PFSK-1 (cell line): Measurements from ENCODE around the gene NDUFA11.

Experiments
- FOXP2 ChIP-seq: optimal IDR thresholded peaks from 2 replicates; pipeline ENCODE3; 2011; ENCODE audit warnings: borderline replicate concordance, control low read depth, inconsistent platforms; ENCODE audit not compliant: insufficient read depth; ENCODE audit errors: extremely low read length, extremely low read depth
- POLR2AphosphoS5 ChIP-seq: IDR thresholded peaks from 2 replicates; pipeline ENCODE4 v1.6.1; 2012; ENCODE audit warnings: low read depth, mild to moderate bottlenecking, control low read depth, low read length, moderate library complexity
- SIN3A ChIP-seq: IDR thresholded peaks from 2 replicates; pipeline ENCODE4 v1.6.1; 2012; ENCODE audit warnings: mild to moderate bottlenecking, low read length, moderate library complexity, borderline replicate concordance; ENCODE audit not compliant: insufficient read depth
- TAF1 ChIP-seq: IDR thresholded peaks from 2 replicates; pipeline ENCODE4 v1.6.1; 2012; ENCODE audit warnings: low read length, control low read depth, borderline replicate concordance; ENCODE audit not compliant: insufficient read depth
- TF ChIP-seq, protein P1 (sequence below), 2 experiments: IDR thresholded peaks; 2 replicates each; pipeline versions ENCODE4 v1.6.1 to v1.8.0; 2011 to 2012; ENCODE audit warnings: low read depth in 2 of 2, low read length in 2 of 2, control low read depth in 1 of 2, inconsistent platforms in 1 of 2, mild to moderate bottlenecking in 1 of 2, moderate library complexity in 1 of 2; ENCODE audit not compliant: insufficient read depth in 1 of 2

Gene NDUFA11

DNA sequence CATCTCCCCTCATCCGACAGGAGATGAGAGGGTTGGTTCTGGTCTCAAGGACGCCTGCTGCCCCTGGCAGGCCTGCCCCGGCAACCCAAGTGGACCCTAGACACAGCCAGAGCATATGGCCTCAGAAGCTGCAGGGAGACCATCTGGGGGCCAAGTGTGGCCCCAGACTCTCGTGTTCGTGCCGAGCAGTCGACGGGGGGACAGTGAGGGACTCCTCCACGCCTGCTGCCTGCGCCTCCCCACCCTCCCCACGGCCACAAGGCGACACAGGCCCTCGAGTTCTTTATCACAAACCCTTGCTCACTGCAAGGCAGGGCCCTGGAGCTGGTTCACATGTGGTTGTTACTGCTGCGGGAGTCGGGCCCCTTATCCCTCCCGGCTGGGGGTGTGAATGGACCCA, 19.8 kb upstream of the NDUFA11 start:
- TF ChIP-seq, protein P1, sequence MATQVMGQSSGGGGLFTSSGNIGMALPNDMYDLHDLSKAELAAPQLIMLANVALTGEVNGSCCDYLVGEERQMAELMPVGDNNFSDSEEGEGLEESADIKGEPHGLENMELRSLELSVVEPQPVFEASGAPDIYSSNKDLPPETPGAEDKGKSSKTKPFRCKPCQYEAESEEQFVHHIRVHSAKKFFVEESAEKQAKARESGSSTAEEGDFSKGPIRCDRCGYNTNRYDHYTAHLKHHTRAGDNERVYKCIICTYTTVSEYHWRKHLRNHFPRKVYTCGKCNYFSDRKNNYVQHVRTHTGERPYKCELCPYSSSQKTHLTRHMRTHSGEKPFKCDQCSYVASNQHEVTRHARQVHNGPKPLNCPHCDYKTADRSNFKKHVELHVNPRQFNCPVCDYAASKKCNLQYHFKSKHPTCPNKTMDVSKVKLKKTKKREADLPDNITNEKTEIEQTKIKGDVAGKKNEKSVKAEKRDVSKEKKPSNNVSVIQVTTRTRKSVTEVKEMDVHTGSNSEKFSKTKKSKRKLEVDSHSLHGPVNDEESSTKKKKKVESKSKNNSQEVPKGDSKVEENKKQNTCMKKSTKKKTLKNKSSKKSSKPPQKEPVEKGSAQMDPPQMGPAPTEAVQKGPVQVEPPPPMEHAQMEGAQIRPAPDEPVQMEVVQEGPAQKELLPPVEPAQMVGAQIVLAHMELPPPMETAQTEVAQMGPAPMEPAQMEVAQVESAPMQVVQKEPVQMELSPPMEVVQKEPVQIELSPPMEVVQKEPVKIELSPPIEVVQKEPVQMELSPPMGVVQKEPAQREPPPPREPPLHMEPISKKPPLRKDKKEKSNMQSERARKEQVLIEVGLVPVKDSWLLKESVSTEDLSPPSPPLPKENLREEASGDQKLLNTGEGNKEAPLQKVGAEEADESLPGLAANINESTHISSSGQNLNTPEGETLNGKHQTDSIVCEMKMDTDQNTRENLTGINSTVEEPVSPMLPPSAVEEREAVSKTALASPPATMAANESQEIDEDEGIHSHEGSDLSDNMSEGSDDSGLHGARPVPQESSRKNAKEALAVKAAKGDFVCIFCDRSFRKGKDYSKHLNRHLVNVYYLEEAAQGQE (IDR thresholded peaks at IDR 0.05; ENCODE audit: insufficient read depth in 1 of 2, low read depth in 2 of 2, low read length in 2 of 2) = no peak
- TF ChIP-seq POLR2AphosphoS5 (no peak), FOXP2 (no peak), TAF1 (no peak), SIN3A (no peak)

DNA sequence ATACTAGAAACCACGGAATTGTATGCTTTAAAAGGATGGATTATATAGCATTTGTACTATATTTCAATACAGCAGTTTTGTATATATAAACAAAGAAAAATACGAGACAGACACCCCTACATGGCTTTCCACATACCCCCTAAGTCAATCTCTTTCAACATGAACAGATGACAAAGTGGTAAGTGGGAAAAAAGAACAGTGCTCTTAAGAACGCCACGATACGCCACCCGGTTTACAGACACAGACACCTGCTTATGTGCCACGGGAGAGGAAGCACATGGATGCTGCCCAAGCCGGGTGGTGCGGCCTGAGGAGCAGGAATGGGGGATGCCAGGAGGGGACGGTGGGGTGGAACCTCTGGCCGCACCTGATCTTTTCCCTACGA, 18.6 kb upstream of the NDUFA11 start:
- TF ChIP-seq, protein P1 (IDR thresholded peaks at IDR 0.05; ENCODE audit: insufficient read depth in 1 of 2, low read depth in 2 of 2, low read length in 2 of 2) = no peak
- TF ChIP-seq FOXP2 (no peak), POLR2AphosphoS5 (no peak), TAF1 (no peak), SIN3A (no peak)

DNA sequence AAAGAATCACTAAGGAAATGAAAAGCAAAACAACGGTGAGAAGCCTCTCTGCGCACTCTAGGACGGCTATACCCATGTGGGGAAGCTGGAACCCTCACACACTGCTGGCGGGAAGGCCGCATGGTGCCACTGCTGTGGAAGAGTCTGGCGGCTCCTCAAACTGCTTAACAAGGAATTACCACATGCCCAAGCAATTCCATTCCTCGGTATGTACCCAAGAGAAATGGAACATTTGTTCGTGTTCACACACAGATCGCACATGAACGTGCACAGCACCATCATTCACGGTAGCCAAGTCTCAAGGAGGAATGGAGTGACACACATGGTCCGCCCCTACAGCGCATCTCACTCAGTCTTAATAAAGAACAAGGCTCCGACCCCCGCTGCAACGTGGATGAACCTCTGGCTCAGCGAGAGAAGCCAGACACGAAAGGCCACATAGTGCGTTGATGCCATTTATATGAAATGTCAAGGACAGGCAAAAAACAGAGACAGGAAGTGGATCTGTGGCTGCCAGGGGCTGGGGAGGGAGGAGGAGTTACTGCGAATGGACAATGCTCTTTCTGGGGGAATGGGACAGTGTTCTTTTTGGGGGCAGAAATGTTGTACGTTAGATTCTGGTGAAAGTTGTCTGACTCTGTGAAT, 18.0 kb upstream of the NDUFA11 start:
- no peak for TF ChIP-seq POLR2AphosphoS5
- TF ChIP-seq SIN3A = no peak
- TF ChIP-seq TAF1 = no peak
- TF ChIP-seq FOXP2 = no peak
- TF ChIP-seq, protein P1 (IDR thresholded peaks at IDR 0.05; ENCODE audit: insufficient read depth in 1 of 2, low read depth in 2 of 2, low read length in 2 of 2) = no peak

DNA sequence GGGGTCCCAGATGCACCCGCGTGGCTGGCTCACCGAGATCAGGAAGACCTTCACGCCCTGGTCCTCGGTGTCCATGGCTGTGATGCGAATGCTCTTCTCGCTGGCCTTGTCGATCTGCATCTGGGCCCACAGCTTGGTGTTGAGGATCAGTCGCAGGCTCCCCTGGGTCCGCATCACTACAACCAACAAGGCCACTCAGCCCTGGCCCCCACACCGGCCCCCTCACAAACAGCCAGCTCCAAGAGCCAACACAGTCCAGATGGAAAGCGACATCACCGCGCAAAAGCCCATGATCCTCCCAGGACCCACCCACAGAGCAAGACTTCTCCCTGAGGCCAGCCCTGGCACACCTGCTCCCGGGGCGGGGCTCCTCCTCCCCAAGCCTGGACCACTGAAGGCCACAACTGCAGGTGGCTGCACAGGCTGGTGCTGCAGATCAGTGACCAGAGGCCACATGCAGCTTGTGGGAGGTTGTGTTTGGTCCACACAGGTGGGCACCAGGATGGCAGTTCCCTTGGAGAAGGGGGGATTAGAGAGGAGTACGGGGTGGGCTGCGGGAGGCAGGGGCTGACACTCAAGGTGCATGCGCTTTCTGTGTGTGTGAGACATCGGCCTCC, 15.0 kb upstream of the NDUFA11 start:
- no peak for TF ChIP-seq POLR2AphosphoS5
- TF ChIP-seq SIN3A = no peak
- TF ChIP-seq FOXP2 = no peak
- TF ChIP-seq, protein P1 (IDR thresholded peaks at IDR 0.05; ENCODE audit: insufficient read depth in 1 of 2, low read depth in 2 of 2, low read length in 2 of 2) = no peak
- no peak for TF ChIP-seq TAF1
